ENCODE results near the gene GRIN1.

GRIN1 gene

DNA sequence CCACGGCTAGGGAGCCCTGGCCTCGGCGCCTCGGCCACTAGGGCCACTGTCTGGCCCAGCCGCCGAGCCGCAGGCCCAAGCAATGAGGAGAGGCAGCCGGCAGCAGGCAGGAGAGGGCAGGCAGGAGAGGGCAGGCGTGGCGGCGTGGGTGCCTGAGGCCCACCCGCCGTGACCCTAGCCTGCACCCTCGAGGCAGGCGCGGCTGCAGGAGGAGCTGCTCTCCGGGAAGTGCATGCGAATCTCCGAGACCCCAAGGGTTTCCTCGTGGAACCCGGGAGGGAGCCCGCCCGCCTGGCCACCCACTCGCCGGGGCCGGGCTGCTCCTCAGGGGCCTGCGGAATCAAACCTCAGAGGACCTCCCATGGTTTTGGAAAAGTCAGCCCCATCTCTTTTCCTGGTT, 9.3 kb downstream of the GRIN1 start:
- H3K4me1 ChIP-seq, result no peaks in the 10 kb centered on the region
- H2AFZ ChIP-seq, result no peak overlapping the region
- TF ChIP-seq CTCF (IDR thresholded peaks at IDR 0.05), result no peak
- no peak overlapping the region for H3K4me3 ChIP-seq (ENCODE audit: low read depth, low read length)
- no peak overlapping the region for H3K9ac ChIP-seq
- no peak overlapping the region for H3K4me2 ChIP-seq (ENCODE audit: low read length)
- no peaks in the 10 kb centered on the region for H3K36me3 ChIP-seq (ENCODE audit: control insufficient read depth, insufficient read depth, low read length)
- H3K27me3 ChIP-seq (ENCODE audit: control insufficient read depth, insufficient read depth, low read length), result no peaks in the 10 kb centered on the region
- H3K27ac ChIP-seq, result no peak overlapping the region
- H3K79me2 ChIP-seq, result no peaks in the 10 kb centered on the region
- no peaks in the 10 kb centered on the region for H3K9me3 ChIP-seq (ENCODE audit: control insufficient read depth, low read length)

GRCh38 chr9:137148661-137149060, 9.7 kb downstream of the GRIN1 start:
- H3K4me2 ChIP-seq (ENCODE audit: low read length), result no peak overlapping the region
- H2AFZ ChIP-seq, result no peak overlapping the region
- no peaks in the 10 kb centered on the region for H3K4me1 ChIP-seq
- H3K9ac ChIP-seq, result no peak overlapping the region
- H3K79me2 ChIP-seq, result no peaks in the 10 kb centered on the region
- no peak overlapping the region for H3K4me3 ChIP-seq (ENCODE audit: low read depth, low read length)
- no peak overlapping the region for H3K27ac ChIP-seq
- no peaks in the 10 kb centered on the region for H3K36me3 ChIP-seq (ENCODE audit: control insufficient read depth, insufficient read depth, low read length)
- no peak for TF ChIP-seq CTCF (IDR thresholded peaks at IDR 0.05)
- H3K9me3 ChIP-seq (ENCODE audit: control insufficient read depth, low read length), result no peaks in the 10 kb centered on the region
- H3K27me3 ChIP-seq (ENCODE audit: control insufficient read depth, insufficient read depth, low read length), result no peaks in the 10 kb centered on the region

GRCh38 chr9:137149363-137149762, 10.4 kb downstream of the GRIN1 start:
- no peaks in the 10 kb centered on the region for H3K27me3 ChIP-seq (ENCODE audit: control insufficient read depth, insufficient read depth, low read length)
- H3K9ac ChIP-seq, result no peak overlapping the region
- no peak overlapping the region for H3K27ac ChIP-seq
- no peaks in the 10 kb centered on the region for H3K9me3 ChIP-seq (ENCODE audit: control insufficient read depth, low read length)
- H3K79me2 ChIP-seq, result no peaks in the 10 kb centered on the region
- H3K4me1 ChIP-seq, result no peaks in the 10 kb centered on the region
- no peak overlapping the region for H3K4me2 ChIP-seq (ENCODE audit: low read length)
- no peak overlapping the region for H3K4me3 ChIP-seq (ENCODE audit: low read depth, low read length)
- no peaks in the 10 kb centered on the region for H3K36me3 ChIP-seq (ENCODE audit: control insufficient read depth, insufficient read depth, low read length)
- no peak for TF ChIP-seq CTCF (IDR thresholded peaks at IDR 0.05)
- no peak overlapping the region for H2AFZ ChIP-seq

- no peak overlapping the region for H3K27ac ChIP-seq
- H3K36me3 ChIP-seq (ENCODE audit: control insufficient read depth, insufficient read depth, low read length), result no peaks in the 10 kb centered on the region
- no peaks in the 10 kb centered on the region for H3K9me3 ChIP-seq (ENCODE audit: control insufficient read depth, low read length)
- H2AFZ ChIP-seq, result no peak overlapping the region
- H3K4me1 ChIP-seq, result no peaks in the 10 kb centered on the region
- no peak for TF ChIP-seq CTCF (IDR thresholded peaks at IDR 0.05)
- no peak overlapping the region for H3K4me3 ChIP-seq (ENCODE audit: low read depth, low read length)
- no peak overlapping the region for H3K4me2 ChIP-seq (ENCODE audit: low read length)
- no peaks in the 10 kb centered on the region for H3K79me2 ChIP-seq
- H3K27me3 ChIP-seq (ENCODE audit: control insufficient read depth, insufficient read depth, low read length), result no peaks in the 10 kb centered on the region
- no peak overlapping the region for H3K9ac ChIP-seq
Observed at GRCh38 chr9:137149942-137150616, 11.1 kb downstream of the GRIN1 start.

Data from parathyroid adenoma (tissue), 2 donors.